HG03558 (cell line): ENCODE measurements around the gene DCAF5.
"Not testable (repeated sequence)": the region's sequence is repeated elsewhere in the genome, so short reads cannot be mapped to it uniquely, and the experiment has no call there.

Experiments
- ATAC-seq: cut with Tn5 transposase; IDR thresholded peaks from one replicate; pipeline ENCODE4 v1.9.1; 2021; ENCODE audit warnings: moderate number of reproducible peaks; ENCODE audit not compliant: unreplicated experiment; ENCODE audit errors: extremely low read depth

The DCAF5 gene

GRCh38 chr14:69077185-69077584, 75.7 kb downstream of the DCAF5 start:
- not testable (repeated sequence) for ATAC-seq

- no peak for ATAC-seq
Measured at GRCh38 chr14:69076341-69076740, 76.6 kb downstream of the DCAF5 start.

GRCh38 chr14:69073915-69074314, 79.0 kb downstream of the DCAF5 start:
- ATAC-seq, result no peak

- ATAC-seq, result no peak
Measured at GRCh38 chr14:69073429-69073828, 79.5 kb downstream of the DCAF5 start.

GRCh38 chr14:69072584-69072983, 80.3 kb downstream of the DCAF5 start:
- ATAC-seq, result no peak

GRCh38 chr14:69068744-69069421, 84.0 kb downstream of the DCAF5 start:
- no peak for ATAC-seq

GRCh38 chr14:69066396-69067171, 86.3 kb downstream of the DCAF5 start:
- ATAC-seq, result no peak

- not testable (repeated sequence) for ATAC-seq
Measured at GRCh38 chr14:69065934-69066333, 87.0 kb downstream of the DCAF5 start.

GRCh38 chr14:69064596-69064995, 88.3 kb downstream of the DCAF5 start:
- no peak for ATAC-seq

- ATAC-seq, result no peak
Measured at GRCh38 chr14:69059658-69060623, 93.0 kb downstream of the DCAF5 start.

GRCh38 chr14:69055999-69056788, 96.7 kb downstream of the DCAF5 start:
- ATAC-seq, result no peak

- ATAC-seq, result no peak
Measured at GRCh38 chr14:69055125-69055524, 97.8 kb downstream of the DCAF5 start.

GRCh38 chr14:69054030-69054429, 98.9 kb downstream of the DCAF5 start:
- ATAC-seq, result no peak

- no peak for ATAC-seq
Measured at GRCh38 chr14:69052181-69052601, 100.7 kb downstream of the DCAF5 start.

GRCh38 chr14:69050240-69051184, 102.4 kb downstream of the DCAF5 start:
- ATAC-seq, result no peak

GRCh38 chr14:69049675-69050074, 103.2 kb downstream of the DCAF5 start:
- ATAC-seq, result no peak

GRCh38 chr14:69048456-69048855, 104.5 kb downstream of the DCAF5 start:
- no peak for ATAC-seq

- no peak for ATAC-seq
Measured at GRCh38 chr14:69047255-69047654, 105.7 kb downstream of the DCAF5 start.

- no peak for ATAC-seq
Measured at GRCh38 chr14:69046476-69046860, 106.5 kb downstream of the DCAF5 start.
